ENCODE measurements around the gene COL18A1.
"Not testable (repeated sequence)": the region's sequence is repeated elsewhere in the genome, so short reads cannot be mapped to it uniquely, and the experiment has no call there.

Gene COL18A1

DNA sequence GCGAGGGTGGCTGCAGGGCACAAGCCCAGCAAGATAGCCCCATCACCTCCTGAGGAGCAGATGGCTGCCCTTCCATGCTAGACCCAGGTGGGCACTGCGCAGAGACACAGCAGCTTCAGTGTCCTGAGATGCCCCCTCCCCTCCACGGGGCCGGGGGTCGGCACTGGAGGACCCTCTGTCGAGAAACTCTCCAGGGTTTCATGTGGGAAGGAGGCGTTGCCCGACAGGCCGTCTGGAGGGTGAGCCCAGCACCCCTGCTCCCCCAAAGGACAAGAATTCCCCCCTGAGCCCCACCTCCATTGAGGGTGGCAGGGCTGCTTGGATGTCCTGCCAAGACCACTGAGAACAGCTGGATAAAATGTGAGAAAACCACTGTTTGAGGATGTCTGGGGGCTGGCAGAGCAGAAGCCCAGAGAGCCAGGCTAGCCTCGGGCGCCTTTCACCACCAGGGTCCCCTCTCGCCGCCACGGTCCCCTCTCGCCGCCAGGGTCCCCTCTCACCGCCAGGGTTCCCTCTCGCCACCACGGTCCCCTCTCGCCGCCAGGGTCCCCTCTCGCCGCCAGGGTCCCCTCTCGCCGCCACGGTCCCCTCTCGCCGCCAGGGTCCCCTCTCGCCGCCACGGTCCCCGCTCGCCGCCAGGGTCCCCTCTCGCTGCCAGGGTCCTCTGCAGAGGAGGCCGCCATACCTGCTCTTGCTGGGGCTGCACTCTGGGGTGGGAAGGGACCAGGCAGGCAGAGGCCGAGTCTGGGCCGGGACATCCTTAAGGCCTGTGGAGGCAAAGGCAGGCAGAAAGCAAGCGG, 93.1 kb downstream of the COL18A1 start:
- DNase-seq = no peak

DNA sequence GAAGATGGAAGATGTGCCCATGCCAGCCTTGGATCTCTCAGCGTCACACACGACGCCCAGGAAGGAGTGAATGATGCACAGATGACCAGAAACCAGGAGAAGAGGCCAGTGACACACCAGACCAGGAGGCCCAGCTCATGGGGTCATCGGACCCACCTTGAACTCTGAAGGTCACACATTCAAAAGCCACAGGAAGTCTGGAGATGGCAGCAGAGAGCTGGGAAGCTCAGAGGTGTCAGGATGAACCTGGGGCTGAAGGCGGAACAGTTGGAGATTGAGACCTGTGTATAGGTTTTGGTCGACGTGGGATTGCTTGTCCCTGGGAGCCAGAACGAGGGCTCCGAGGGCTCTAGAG, 93.7 kb downstream of the COL18A1 start:
- DNase-seq = no peak

DNA sequence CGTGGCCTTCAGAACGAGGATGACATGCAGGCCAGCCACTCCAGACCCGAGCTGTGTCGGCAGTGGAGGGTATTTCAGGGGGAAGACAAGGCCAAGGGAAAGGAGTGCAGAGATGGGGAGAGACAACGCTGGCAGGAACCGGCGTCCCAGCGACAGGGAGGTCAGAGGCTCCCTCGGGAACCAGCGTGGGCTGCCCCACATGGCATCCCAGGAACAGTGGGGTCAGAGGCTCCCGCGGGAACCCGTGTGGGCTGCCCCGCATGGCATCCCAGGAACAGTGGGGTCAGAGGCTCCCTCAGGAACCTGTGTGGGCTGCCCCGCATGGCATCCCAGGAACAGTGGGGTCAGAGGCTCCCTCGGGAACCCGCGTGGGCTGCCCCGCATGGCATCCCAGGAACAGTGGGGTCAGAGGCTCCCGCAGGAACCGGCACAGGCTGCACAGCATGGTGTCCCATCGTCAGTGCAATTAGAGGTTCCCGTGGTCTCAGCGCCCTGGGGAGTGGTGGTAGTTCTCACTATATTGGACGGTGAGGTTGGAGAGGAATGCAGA, 94.3 kb downstream of the COL18A1 start:
- no peak for DNase-seq

DNA sequence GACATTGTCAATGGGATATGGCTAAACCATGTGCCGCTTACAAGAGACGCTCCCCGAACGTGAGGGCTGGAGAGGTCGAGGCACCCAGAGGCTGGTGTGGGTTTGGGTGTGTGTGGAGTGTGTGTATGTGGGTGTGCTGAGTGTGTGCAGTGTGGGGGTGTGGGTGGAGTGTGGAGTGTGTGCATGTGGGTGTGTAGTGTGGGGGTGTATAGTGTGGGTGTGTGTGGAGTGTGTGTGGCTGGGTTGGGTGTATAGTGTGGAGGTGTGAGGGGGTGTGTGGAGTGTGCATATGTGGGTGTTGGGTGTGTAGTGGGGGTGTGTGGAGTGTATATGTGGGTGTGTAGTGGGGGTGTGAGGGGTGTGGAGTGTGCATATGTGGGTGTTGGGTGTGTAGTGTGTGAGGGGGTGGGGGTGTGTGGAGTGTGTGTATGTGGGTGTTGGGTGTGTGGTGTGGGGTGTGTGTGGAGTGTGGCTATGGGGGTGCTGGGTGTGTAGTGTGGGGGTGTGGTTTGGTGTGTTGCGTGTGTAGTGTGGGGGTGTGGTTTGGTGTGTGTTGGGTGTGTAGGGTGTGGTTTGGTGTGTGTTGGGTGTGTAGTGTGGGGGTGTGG, 95.1 kb downstream of the COL18A1 start:
- no peak for DNase-seq

DNA sequence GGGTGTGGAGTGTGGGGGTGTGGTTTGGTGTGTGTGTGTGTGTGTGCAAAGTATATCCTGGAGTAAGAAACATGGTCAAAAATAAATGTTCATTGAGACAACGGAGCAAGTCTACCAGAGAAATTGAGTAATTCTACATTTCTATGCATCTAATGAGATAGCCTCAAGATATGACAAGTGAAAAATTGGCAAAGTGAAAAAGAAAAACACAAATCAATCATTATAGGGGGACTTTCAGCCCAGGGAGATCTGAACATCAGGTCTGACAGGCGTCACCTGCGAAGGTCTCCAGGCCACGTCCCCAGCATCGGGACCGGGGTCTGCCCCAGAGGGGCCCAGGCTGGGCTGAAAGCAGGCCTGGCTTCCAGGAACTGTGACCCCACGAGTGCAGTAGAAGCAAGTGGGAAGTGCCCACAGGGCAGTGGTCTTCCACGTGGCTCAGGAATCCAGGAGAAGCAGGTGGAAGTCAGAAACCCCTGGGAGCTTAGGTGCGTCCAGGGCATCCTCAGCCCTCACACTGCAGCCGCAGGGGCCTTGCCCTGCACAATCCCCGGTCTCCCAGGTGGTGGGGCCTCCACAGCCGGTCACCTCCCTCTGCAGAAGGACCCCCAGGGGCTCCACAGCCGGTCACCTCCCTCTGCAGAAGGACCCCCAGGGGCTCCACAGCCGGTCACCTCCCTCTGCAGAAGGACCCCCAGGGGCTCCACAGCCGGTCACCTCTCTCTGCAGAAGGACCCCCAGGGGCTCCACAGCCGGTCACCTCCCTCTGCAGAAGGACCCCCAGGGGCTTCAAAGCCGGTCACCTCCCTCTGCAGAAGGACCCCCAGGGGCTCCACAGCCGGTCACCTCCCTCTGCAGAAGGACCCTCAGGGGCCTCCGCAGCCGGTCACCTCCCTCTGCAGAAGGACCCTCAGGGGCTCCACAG, 96.4 kb downstream of the COL18A1 start:
- not testable (repeated sequence) for DNase-seq

DNA sequence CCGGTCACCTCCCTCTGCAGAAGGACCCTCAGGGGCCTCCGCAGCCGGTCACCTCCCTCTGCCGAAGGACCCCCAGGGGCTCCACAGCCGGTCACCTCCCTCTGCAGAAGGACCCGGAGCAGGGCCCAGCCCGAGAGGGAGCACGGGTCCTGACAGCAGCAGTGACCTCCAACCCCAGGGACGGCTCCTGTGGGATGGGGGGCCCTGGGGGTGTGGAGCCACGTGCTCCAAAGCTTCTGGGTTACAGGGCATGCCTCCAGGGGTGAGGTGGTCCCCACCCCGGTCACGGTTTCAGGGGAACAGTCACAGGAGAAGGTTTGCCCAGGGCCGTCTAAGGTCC, 97.0 kb downstream of the COL18A1 start:
- no peak for DNase-seq

DNA sequence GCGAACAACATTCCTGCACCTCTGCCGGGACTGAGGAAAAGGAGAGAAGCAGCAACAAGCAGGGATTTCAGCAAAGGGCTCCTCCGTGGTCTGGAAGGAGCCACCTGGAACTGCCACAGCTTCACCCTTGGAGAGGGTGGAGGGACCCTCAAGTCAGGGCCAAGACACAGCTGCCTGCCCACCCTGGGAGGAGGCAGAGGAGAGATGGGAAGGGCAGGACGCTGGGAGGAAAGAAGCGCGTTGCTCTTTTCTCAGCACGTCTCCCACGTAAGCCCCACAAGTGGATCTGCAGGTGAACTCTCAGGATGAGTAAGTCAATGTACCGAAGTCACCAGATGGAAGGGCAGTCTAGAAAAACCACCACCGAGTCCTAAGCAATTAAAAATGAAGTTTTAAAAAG, 97.6 kb downstream of the COL18A1 start:
- no peak for DNase-seq

DNA sequence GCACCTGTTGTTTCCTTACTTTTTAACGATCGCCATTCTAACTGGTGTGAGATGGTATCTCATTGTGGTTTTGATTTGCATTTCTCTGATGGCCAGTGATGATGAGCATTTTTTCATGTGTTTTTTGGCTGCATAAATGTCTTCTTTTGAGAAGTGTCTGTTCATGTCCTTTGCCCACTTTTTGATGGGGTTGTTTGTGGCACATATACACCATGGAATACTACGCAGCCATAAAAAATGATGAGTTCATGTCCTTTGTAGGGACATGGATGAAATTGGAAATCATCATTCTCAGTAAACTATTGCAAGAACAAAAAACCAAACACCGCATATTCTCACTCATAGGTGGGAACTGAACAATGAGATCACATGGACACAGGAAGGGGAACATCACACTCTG, 98.3 kb downstream of the COL18A1 start:
- DNase-seq = not testable (repeated sequence)

DNA sequence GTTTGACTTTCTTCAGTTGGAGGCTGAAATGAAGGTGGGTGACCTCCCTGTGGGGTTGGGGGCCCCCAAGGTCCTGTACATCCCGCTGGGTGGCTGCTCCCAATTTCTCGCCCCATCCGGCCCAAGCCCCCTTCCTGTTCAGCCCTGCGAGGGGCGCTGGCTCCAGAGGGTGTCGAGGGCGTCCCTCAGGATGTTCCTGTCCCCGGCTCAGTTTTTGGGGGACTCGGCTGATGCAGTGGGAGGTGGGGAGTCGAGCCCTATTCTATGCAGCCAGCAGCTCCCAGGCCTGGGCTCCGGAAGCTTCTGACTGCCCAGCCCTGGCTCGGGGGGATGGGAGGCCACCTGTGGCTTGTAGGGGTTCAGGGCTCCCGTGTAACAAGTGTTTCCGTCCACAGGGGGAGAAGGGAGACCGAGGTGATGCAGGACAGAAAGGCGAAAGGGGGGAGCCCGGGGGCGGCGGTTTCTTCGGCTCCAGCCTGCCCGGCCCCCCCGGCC, 99.1 kb downstream of the COL18A1 start:
- no peak for DNase-seq

DNA sequence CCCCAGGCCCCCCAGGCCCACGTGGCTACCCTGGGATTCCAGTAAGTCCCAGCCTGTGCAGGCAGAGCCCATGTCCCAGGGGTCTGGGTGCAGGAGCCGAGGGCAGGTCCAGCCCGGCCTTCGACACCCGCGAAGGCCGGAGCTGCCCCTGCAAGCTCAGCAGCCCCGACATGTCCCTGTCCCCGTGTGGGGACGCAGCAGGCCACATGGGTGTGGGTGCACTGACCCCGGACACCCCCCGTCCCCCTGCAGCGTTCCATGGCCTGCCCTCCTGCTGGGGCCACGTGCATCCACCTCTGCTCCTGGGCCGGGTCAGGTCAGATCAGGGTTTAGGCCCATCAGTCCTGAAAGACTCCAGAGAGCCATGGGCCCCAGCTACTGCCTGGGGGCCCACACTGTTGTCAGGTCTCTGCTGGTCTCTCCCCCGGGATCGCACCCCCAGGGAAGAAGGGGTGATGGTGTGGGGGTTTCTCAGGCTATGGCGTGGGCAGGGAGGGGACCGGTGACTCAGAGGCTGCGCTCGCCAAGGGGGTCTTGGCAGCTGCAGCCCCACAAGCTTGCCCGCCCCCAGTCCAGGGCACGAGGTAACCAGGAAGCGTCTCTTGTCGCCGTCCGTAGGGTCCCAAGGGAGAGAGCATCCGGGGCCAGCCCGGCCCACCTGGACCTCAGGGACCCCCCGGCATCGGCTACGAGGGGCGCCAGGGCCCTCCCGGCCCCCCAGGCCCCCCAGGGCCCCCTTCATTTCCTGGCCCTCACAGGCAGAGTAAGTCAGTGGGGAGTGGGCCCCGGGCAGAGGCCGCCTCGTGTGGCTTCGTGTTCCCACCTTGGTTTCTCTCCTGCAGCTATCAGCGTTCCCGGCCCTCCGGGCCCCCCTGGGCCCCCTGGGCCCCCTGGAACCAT, 99.8 kb downstream of the COL18A1 start:
- no peak for DNase-seq

DNA sequence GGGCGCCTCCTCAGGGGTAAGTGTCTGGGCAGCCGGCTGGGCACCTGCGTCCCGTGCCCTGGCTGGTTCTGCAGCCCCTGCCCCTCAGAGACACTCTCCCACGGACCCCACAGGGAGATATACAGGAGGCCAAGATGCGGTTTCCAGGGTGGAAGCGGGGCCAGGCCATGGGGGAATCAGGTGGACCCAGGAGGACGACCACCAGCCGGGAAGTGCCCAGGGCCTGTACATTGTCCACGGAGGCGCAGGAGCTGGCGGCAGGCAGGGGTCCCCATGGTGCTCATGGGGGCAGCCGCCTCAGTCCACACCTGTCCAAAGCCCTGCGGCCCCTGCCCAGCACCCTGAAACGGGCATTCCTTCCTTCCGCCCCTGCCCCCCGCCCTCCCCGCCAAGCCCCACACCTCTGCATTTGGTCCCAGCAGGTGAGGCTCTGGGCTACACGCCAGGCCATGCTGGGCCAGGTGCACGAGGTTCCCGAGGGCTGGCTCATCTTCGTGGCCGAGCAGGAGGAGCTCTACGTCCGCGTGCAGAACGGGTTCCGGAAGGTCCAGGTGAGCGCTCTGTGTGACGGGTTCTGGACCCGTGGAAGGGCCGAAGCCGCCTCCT, 100.6 kb downstream of the COL18A1 start:
- no peak for DNase-seq

DNA sequence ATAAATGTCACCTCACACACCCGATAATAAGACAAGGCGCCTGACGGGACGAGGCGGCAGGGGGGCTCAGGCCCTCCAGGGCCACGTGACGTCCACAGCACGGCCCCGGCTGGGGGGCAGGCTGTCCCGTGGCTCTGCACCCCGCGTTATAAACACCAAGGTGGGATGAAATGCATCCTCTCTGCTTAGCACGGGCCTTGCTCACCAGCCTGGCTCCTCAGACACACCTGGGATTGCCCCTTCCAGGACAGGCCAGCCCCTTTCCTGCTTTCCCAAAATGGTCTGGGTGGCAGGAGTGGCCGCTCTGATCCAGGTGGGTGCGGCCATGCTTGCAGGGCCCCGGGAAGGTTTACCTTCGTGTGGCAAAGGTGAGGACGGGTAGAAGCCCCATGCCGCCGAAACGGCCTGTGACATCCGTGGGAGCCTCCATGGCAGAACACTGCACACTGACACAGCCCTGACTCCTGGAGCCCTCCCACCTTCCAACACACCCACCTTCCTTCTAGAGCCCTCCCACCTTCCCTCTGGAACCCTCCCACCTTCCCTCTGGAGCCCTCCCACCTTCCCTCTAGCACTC, 101.4 kb downstream of the COL18A1 start:
- no peak for DNase-seq

DNA sequence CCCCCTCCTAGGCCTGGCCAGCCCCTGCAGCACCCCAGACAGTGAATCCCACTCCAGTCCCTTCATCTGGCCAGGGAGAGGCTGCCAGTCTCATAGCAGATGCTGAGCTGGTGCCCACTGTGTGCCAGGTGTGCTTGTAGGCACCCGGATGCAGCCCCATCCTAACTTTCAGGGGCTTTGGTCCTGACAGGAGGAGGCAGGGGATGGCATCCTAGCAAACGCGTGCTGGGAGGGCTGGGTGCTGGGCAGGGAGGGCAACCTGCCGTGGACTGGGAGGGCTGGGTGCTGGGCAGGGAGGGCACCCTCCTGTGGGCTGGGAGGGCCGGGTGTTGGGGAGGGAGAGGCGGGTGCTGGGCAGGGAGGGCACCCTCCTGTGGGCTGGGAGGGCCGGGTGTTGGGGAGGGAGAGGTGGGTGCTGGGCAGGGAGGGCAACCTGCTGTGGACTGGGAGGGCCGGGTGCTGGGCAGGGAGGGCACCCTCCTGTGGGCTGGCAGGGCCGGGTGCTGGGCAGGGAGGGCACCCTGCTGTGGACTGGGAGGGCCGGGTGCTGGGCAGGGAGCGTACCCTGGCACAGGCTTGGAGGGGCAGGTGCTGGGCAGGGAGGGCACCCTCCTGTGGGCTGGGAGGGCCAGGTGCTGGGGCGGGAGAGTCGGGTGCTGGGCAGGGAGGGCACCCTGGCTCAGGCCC, 102.0 kb downstream of the COL18A1 start:
- DNase-seq = no peak

DNA sequence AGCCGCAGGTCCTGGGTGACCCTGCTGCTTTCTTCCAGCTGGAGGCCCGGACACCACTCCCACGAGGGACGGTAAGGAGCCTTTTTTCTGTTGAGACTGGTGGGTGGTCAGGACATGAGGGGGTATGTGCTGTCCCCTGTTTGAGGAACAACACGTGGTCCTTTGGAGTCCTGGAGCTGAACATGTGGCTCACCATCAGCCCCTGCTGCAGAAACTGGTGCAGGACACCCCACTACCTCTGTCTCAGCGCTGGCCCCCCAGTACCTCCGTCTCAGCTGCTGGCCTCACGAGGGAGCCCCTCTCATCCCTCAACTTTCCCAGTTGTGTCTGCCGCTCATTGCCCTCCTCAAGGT, 102.5 kb downstream of the COL18A1 start:
- no peak for DNase-seq

DNA sequence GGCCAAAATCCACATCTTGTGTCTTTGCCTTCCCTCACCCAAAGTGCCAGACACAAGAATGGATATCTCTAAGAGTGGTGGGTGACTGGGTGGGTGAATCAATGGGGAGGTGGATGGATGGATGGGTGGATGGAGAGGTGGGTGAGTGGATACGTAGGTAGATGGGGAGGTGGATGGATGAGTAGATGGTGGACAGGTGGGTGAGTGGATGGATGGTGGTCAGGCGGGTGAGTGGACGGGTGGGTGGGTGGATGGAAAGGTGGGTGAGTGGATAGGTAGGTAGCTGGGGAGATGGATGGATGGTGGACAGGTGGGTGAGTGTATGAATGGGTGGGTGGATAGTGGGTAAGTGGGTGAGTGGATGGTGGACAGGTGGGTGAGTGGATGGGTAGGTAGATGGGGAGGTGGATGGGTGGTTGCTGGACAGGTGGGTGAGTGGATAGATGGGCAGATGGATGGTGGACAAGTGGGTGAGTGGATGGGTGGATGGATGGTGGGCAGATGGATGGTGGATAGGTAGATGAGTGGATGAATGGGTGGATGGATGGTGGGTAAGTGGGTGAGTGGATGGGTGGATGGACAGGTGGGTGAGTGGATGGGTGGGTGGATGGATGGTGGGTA, 103.0 kb downstream of the COL18A1 start:
- no peak for DNase-seq

DNA sequence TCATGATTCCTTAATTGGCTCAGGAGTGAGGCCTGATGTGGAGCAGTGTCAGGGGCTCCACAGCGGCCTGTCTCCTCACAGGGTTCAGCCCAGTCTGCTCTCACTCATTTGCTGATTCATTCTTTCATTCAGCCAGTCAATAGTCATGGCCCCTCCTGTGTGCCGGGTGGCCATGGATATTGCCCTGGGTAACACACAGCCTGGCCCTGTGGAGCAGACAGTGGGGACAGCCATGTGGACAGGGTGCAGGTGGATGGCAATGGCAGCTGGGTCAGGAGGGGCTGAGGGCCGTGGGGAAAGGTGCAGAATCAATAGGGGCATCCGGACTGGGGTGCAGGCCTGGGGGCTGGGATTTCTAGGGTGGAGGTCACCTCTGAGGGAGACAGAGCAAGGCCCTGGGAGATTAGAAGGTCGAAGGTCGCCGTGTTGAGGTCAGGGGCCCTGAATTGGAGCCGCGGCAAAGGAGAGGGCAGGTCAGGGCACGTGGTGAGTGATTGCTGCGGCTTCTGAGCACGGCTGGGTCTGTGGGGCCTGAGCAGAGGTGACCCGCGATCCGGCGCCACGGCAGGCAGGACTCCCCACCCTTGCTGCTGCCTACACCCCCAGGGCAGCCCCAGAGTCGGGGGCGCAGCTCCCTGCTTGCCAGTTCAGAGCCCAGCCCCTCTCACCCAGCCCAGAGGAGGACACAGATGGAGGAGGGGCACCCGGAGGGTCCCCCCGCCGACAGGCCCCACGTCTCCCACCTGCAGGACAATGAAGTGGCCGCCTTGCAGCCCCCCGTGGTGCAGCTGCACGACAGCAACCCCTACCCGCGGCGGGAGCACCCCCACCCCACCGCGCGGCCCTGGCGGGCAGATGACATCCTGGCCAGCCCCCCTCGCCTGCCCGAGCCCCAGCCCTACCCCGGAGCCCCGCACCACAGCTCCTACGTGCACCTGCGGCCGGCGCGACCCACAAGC, 103.9 kb downstream of the COL18A1 start:
- DNase-seq = no peak

DNA sequence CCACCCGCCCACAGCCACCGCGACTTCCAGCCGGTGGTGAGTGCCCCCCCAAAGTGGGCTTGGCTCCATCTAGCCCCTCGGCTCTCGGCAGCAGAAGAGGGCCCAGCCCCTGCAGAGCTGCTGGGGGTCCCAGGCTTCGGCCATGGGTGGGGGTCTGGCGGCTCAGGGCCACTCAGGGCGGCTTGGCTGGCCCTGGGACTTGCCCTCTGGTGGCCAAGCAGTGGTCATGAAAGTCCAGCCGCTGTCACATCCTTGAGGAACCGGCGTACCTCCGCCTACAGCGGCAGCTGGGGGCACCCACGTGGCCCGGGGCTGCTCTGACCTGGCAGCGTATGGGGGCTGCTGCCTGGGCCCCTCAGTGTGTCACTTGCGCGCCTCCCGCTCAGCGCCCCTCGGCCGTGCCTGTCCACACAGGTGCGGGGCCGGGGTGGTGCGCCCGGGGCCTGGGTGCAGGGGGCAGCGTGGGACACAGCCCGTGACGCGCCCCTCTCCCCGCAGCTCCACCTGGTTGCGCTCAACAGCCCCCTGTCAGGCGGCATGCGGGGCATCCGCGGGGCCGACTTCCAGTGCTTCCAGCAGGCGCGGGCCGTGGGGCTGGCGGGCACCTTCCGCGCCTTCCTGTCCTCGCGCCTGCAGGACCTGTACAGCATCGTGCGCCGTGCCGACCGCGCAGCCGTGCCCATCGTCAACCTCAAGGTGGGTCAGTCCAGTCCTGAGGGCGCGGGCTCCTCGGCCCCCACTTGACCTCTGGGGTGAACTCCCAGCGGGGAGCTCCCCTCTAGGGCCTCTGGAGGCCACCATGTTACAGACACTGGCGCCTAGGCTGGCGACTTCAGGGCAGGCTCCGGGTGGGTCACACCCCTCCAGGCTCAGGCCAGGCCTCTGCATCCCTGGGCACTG, 104.9 kb downstream of the COL18A1 start:
- no peak for DNase-seq

DNA sequence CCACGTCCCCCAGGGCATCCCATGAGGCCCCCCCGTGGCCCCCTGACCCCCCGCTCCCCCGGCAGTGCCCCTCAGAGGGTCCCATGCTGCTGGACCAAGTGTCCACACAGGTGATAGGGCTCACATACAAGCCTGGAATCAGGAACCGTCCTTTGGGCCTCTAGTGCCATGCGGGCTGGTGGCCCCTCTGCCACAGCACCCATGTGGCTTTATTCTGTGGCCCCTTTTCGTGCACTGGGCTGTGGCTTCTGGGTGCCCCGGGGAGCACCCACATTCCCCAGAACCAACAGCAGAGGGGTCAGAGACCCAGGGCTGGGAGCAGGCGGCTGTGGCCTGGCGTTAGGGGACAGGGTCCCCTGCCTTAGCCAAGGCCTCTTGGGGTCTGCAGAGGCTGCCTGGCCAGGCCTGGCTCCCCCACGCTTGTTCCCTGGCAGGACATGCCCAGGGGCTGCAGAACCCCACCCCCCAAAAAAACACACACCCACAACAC, 105.5 kb downstream of the COL18A1 start:
- DNase-seq = no peak

Data from inflammatory macrophage treated with lipopolysaccharide for 4 hours (primary cell).